ENCODE measurements around the gene ZNF679.
A peak's percentile ranks its signal among the peaks of the same experiment; 100 is the strongest.
"Not testable (repeated sequence)": the region's sequence is repeated elsewhere in the genome, so short reads cannot be mapped to it uniquely, and the experiment has no call there.

ZNF679 gene

DNA sequence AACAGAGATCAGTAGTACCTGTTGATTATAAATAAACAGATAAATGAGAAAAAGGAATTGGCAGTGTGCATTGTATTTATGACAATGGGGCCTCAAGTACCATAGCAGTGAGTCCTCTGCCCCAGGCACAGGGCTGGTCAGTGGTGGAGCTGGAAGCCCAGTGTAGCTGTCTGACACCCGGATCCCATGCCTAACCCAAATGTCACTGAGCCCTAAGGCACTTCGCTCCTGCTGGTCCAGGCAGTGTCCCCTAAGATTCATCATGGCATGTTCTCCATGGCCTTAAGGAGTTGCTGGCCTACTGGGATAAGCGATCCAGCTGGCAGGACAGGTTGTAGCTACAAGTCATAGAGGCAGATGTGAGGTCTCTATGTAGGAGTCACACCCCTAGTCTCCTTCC is 82.2 kb downstream of the ZNF679 start:
- no peak for DNase-seq (ENCODE audit: low read depth in 2 of 2)

GRCh38 chr7:64312826-64313225 is 84.6 kb downstream of the ZNF679 start:
- DNase-seq (ENCODE audit: low read depth in 2 of 2) = no peak

GRCh38 chr7:64313740-64314491 is 85.6 kb downstream of the ZNF679 start, which contains the start of gene ZNF736:
Gene ZNF736, plus strand, starts transcription at chr7:64313961. Its CDS starts 190 bp downstream, at chr7:64314151.
- peak; percentile 80 to 82 for DNase-seq (ENCODE audit: low read depth in 2 of 2)

GRCh38 chr7:64314566-64314965 is 86.3 kb downstream of the ZNF679 start:
- DNase-seq (ENCODE audit: low read depth in 2 of 2) = no peak

DNA sequence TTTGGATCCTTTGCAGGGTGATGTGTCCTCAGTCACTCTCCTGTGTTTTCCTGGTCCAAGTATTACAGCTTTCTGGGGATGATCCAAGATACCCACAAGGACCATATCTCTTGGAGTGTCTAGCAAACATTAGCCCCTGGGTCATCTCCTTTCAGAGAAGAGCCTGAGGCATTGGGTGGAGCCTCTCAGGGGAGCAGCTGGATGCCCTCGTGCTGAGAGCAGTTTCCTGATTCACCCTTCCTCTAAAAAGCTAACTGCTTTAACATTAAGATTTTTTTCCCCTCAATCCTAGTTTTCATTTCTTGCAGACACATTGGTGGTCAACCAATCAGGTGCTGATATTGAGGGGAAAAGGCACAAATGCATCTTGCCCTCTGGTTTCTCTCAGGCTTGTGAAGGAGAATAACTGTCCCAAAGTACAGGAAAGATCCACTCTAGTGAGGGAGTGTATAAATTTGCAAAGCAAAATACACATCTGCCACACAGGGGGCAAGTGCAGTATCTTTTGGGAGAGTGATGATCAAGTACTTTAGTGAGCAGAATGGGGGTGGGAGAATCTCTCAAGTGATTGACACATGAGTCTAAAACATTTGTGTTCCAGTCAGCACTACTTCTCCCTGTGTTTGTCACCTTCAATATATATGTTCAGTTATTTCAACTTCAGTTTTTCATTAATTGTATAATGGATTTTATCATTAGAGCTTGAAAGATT is 87.9 kb downstream of the ZNF679 start:
- DNase-seq (ENCODE audit: low read depth in 2 of 2) = not testable (repeated sequence)
